OCI-LY7 (cell line): ENCODE results near the gene DSG3. TPM values are rescaled to one million over a fixed set of nuclear protein-coding genes. Genes with fewer than 3 reads are reported as not detected.

Source experiments
- Bru-seq: library from RNA; stranded (reverse); fragments of 400-500 nt; gene quantifications from one replicate; lab custom pipeline; 2021; lab: Mats Ljungman, UMichigan
- BruChase-seq, 2 experiments: library from RNA; stranded (reverse); fragments of 400-500 nt; gene quantifications; one replicate each; lab custom pipeline; 2021; lab: Mats Ljungman, UMichigan
- BruUV-seq: library from RNA; stranded (reverse); fragments of 400-500 nt; replicated peaks from 2 replicates; lab custom pipeline; 2021; lab: Mats Ljungman, UMichigan
- CTCF ChIA-PET: fragments of 300-600 bp; sonication (Branson Sonifier 250); formaldehyde crosslinking; loops from one replicate; lab custom pipeline; 2022; ENCODE audit warnings: antibody characterized with exemption; ENCODE audit not compliant: unreplicated experiment; lab: Charles Lee
- POLR2A ChIA-PET: fragments of 300-600 bp; sonication (Branson Sonifier 250); formaldehyde crosslinking; loops from one replicate; lab custom pipeline; 2022; ENCODE audit warnings: antibody characterized with exemption; lab: Charles Lee
- DNase-seq: peaks from one replicate; pipeline ENCODE4 v3.0.0-alpha.2; 2015; ENCODE audit warnings: low spot score
- H2AFZ ChIP-seq: fragments of 200-600 bp; sonication (generic), shearing (Covaris generic); 2 replicates; pipeline ENCODE4 v1.6.1; 2014; ENCODE audit warnings: mild to moderate bottlenecking, antibody characterized with exemption, low read length, moderate library complexity
- H3K27ac ChIP-seq: fragments of 200-600 bp; sonication (generic); 2 replicates; pipeline ENCODE4 v1.5.1; 2014; ENCODE audit warnings: mixed run types, low read depth, mild to moderate bottlenecking, moderate library complexity, low read length, inconsistent platforms; ENCODE audit not compliant: poor library complexity, severe bottlenecking
- H3K36me3 ChIP-seq: fragments of 200-600 bp; sonication (generic); 2 replicates; pipeline ENCODE4 v1.6.1; 2014; ENCODE audit warnings: mild to moderate bottlenecking, antibody characterized with exemption, low read length, moderate library complexity, mixed read lengths; ENCODE audit not compliant: insufficient read depth
- H3K4me1 ChIP-seq: fragments of 200-600 bp; sonication (generic); 2 replicates; pipeline ENCODE4 v1.5.1; 2014; ENCODE audit warnings: mild to moderate bottlenecking, low read length; ENCODE audit not compliant: insufficient read depth, poor library complexity, severe bottlenecking
- H3K4me2 ChIP-seq: fragments of 200-600 bp; sonication (generic); 2 replicates; pipeline ENCODE4 v1.6.1; 2014; ENCODE audit warnings: mild to moderate bottlenecking, low read length
- H3K4me3 ChIP-seq: fragments of 200-600 bp; sonication (generic); 2 replicates; pipeline ENCODE4 v1.5.1; 2014; ENCODE audit warnings: mild to moderate bottlenecking, low read depth, low read length; ENCODE audit not compliant: poor library complexity, severe bottlenecking
- H3K79me2 ChIP-seq: fragments of 200-600 bp; sonication (generic); 2 replicates; pipeline ENCODE4 v1.6.1; 2016; ENCODE audit warnings: low read depth, mild to moderate bottlenecking, low read length, moderate library complexity, mixed read lengths; ENCODE audit not compliant: insufficient read depth
- H3K9me2 ChIP-seq: fragments of 200-600 bp; sonication (generic); 2 replicates; pipeline ENCODE4 v1.6.1; 2016; ENCODE audit warnings: mild to moderate bottlenecking, low read length, mixed read lengths; ENCODE audit not compliant: insufficient read depth
- H3K9me3 ChIP-seq: fragments of 200-600 bp; sonication (generic); 2 replicates; pipeline ENCODE4 v1.6.1; 2014; ENCODE audit warnings: mild to moderate bottlenecking, mixed run types, low read length, mixed read lengths
- H4K20me1 ChIP-seq: fragments of 200-600 bp; sonication (generic); 2 replicates; pipeline ENCODE4 v1.6.1; 2014; ENCODE audit warnings: mild to moderate bottlenecking, antibody characterized with exemption, low read length, moderate library complexity, mixed read lengths; ENCODE audit not compliant: insufficient read depth
- EZH2phosphoT487 ChIP-seq: fragments of 200-600 bp; sonication (generic); IDR thresholded peaks from 2 replicates; pipeline ENCODE4 v1.6.1; 2018; ENCODE audit warnings: low read depth, borderline replicate concordance, mild to moderate bottlenecking, mixed run types, antibody characterized with exemption, low read length, moderate library complexity, mixed read lengths
- intact Hi-C: fragments of 100-400 bp; cut with micrococcal nuclease; formaldehyde crosslinking; loops from one replicate; pipeline ENCODE4 v1.10.0; 2022; ENCODE audit not compliant: unreplicated experiment
- long read RNA-seq: library from polyadenylated mRNA; stranded (forward); transcript quantifications from one replicate; pipeline ENCODE4 v2.0.0, GENCODE V29; 2022
- total RNA-seq, 2 experiments: library from RNA; depleted of rRNA in 1 of 2; stranded (reverse); fragments of >200 nt in 1 of 2; shearing (Covaris generic) in 1 of 2; gene quantifications; 2 replicates each; pipeline ENCODE4 v1.2.3, GENCODE V29; 2014 to 2022
- TF ChIP-seq, protein P1 (sequence below): fragments of 200-600 bp; sonication (generic); conservative IDR thresholded peaks from 2 replicates; pipeline ENCODE4 v1.5.1; 2014; ENCODE audit warnings: mild to moderate bottlenecking, antibody characterized with exemption, low read length, moderate library complexity, mixed read lengths

DSG3 gene, protein sequence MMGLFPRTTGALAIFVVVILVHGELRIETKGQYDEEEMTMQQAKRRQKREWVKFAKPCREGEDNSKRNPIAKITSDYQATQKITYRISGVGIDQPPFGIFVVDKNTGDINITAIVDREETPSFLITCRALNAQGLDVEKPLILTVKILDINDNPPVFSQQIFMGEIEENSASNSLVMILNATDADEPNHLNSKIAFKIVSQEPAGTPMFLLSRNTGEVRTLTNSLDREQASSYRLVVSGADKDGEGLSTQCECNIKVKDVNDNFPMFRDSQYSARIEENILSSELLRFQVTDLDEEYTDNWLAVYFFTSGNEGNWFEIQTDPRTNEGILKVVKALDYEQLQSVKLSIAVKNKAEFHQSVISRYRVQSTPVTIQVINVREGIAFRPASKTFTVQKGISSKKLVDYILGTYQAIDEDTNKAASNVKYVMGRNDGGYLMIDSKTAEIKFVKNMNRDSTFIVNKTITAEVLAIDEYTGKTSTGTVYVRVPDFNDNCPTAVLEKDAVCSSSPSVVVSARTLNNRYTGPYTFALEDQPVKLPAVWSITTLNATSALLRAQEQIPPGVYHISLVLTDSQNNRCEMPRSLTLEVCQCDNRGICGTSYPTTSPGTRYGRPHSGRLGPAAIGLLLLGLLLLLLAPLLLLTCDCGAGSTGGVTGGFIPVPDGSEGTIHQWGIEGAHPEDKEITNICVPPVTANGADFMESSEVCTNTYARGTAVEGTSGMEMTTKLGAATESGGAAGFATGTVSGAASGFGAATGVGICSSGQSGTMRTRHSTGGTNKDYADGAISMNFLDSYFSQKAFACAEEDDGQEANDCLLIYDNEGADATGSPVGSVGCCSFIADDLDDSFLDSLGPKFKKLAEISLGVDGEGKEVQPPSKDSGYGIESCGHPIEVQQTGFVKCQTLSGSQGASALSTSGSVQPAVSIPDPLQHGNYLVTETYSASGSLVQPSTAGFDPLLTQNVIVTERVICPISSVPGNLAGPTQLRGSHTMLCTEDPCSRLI
- total RNA-seq (2014; rRNA removed; shearing (Covaris generic)) (not detected in 2 replicates), total RNA-seq (2022) (not detected in 2 replicates), Bru-seq, nascent RNA (not detected), BruChase-seq, experiment 1, labeled RNA remaining after a 6-hour chase (percentile 5 among the genes with signal in this experiment), BruChase-seq, experiment 2, labeled RNA remaining after a 2-hour chase (not detected)
- long read RNA-seq, result 0 reads

DNA sequence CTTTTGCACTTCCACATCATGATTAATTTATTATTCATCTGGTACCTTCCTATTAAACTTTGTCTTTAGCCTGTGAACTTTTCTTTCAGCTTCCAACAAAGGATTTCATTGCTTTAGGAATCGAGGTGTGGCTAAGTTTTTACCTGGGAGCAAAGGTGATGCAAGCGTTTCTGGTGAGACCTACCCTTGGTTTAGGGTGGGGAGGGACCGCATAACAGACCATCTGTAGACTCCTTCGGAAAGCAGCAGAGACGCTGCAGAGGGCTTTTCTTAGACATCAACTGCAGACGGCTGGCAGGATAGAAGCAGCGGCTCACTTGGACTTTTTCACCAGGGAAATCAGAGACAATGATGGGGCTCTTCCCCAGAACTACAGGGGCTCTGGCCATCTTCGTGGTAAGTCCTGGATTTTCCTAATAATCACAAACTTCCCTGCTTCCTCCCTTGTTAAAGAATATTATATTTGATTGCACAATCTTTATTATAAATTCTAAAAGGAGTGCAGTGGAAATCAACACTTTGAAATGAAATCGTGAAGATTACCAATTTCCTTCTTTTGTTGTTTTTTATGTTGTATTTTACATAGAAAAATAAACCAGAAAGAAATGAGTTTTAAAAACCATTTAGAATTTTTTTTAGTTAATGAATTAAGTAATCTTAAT lies at the start of gene DSG3:
DSG3 (plus strand) TSS at position 212 of the 662 bp plus-strand sequence; CDS start at position 349, 137 bp downstream.
- Histone ChIP-seq H3K4me2 (no peak within 1 kb of the TSS), H2AFZ (no peak within 1 kb of the TSS), H3K27ac (no peak within 1 kb of the TSS), H3K4me1 (no peaks in the 10 kb centered on the region), H4K20me1 (no peaks in the 10 kb centered on the region), H3K9me2 (no peaks in the 10 kb centered on the region), H3K4me3 (no peak within 1 kb of the TSS), H3K79me2 (no peaks in the 10 kb centered on the region), H3K36me3 (no peaks in the 10 kb centered on the region), H3K9me3 (no peaks in the 10 kb centered on the region)
- no peak for TF ChIP-seq EZH2phosphoT487
- TF ChIP-seq, protein P1, sequence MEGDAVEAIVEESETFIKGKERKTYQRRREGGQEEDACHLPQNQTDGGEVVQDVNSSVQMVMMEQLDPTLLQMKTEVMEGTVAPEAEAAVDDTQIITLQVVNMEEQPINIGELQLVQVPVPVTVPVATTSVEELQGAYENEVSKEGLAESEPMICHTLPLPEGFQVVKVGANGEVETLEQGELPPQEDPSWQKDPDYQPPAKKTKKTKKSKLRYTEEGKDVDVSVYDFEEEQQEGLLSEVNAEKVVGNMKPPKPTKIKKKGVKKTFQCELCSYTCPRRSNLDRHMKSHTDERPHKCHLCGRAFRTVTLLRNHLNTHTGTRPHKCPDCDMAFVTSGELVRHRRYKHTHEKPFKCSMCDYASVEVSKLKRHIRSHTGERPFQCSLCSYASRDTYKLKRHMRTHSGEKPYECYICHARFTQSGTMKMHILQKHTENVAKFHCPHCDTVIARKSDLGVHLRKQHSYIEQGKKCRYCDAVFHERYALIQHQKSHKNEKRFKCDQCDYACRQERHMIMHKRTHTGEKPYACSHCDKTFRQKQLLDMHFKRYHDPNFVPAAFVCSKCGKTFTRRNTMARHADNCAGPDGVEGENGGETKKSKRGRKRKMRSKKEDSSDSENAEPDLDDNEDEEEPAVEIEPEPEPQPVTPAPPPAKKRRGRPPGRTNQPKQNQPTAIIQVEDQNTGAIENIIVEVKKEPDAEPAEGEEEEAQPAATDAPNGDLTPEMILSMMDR, result no peak
- no peak for DNase-seq
- CTCF ChIA-PET, result no interaction called here
- no TSS peak for BruUV-seq
- intact Hi-C loops, result no loop called here
- POLR2A ChIA-PET, result interaction anchor here (0.7 kb wide), 1 partner anchor 82 kb away, joined by 3 read pairs; no protein-coding TSS in a partner anchor

DNA sequence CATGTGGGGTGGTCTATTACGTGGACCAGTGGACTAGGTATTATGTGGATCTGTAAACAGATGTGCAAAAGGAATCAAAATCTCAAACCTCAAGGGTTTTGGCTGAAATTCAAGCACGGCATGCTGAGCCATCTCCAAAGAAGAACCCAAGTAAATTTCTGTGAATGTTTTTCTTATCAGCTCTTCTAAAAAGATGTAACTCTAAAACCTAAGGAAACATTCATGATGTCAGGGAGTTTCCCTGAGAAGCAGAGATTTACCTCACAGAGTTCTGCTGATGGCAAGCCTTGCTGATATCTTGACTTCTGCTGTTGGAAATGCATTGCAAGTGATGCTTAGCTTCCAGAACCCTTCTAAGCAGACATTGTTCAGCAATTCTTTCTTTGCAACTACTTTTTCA lies 49.4 kb upstream of the DSG3 start:
- Histone ChIP-seq H3K36me3 (no peaks in the 10 kb centered on the region), H4K20me1 (no peaks in the 10 kb centered on the region), H3K4me3 (no peak overlapping the region), H3K4me1 (no peaks in the 10 kb centered on the region), H2AFZ (no peak overlapping the region), H3K27ac (no peak overlapping the region), H3K9me3 (no peaks in the 10 kb centered on the region), H3K79me2 (no peaks in the 10 kb centered on the region), H3K4me2 (no peak overlapping the region), H3K9me2 (no peaks in the 10 kb centered on the region)
- TF ChIP-seq EZH2phosphoT487, result no peak
- TF ChIP-seq, protein P1, result no peak
- DNase-seq, result no peak
- BruUV-seq, result no TSS peak
- POLR2A ChIA-PET, result interaction anchor here (0.7 kb wide), 1 partner anchor 89 kb away, joined by 3 read pairs; no protein-coding TSS in a partner anchor
- CTCF ChIA-PET, result no interaction called here
- intact Hi-C loops, result no loop called here
